HG03469 (cell line): ENCODE data around the gene RPTN.
"Not testable (repeated sequence)": the region's sequence is repeated elsewhere in the genome, so short reads cannot be mapped to it uniquely, and the experiment has no call there.

ENCODE experiments used
- ATAC-seq: cut with Tn5 transposase; IDR thresholded peaks from one replicate; pipeline ENCODE4 v1.9.1; 2021; ENCODE audit warnings: mild to moderate bottlenecking, moderate library complexity, moderate number of reproducible peaks; ENCODE audit not compliant: unreplicated experiment

The RPTN gene

GRCh38 chr1:152166966-152167365 lies 7.9 kb upstream of the RPTN start:
- no peak for ATAC-seq

- ATAC-seq: no peak
These were observed 6.5 kb upstream of the RPTN start for GRCh38 chr1:152165286-152166077.

- ATAC-seq: no peak
These were observed 5.6 kb upstream of the RPTN start for GRCh38 chr1:152164517-152165136.

GRCh38 chr1:152162792-152163463 lies 3.9 kb upstream of the RPTN start:
- ATAC-seq: no peak

GRCh38 chr1:152160576-152160975 lies 1.5 kb upstream of the RPTN start:
- ATAC-seq: no peak

GRCh38 chr1:152153996-152154395 lies 5.0 kb downstream of the RPTN start:
- no peak for ATAC-seq

GRCh38 chr1:152151646-152152045 lies 7.4 kb downstream of the RPTN start:
- ATAC-seq: no peak

GRCh38 chr1:152148981-152149380 lies 10.0 kb downstream of the RPTN start:
- no peak for ATAC-seq

- ATAC-seq: no peak
These were observed 11.0 kb downstream of the RPTN start for GRCh38 chr1:152148051-152148450.

- ATAC-seq: no peak
These were observed 13.3 kb downstream of the RPTN start for GRCh38 chr1:152145769-152146168.

GRCh38 chr1:152144674-152145183 lies 14.3 kb downstream of the RPTN start:
- not testable (repeated sequence) for ATAC-seq

GRCh38 chr1:152143150-152143887 lies 15.7 kb downstream of the RPTN start:
- no peak for ATAC-seq

- ATAC-seq: no peak
These were observed 16.9 kb downstream of the RPTN start for GRCh38 chr1:152141971-152142584.

GRCh38 chr1:152137215-152137614 lies 21.8 kb downstream of the RPTN start:
- no peak for ATAC-seq

- no peak for ATAC-seq
These were observed 28.8 kb downstream of the RPTN start for GRCh38 chr1:152130186-152130585.

- no peak for ATAC-seq
These were observed 31.4 kb downstream of the RPTN start for GRCh38 chr1:152127673-152128072.

GRCh38 chr1:152125834-152126443 lies 33.1 kb downstream of the RPTN start:
- ATAC-seq: no peak

GRCh38 chr1:152118915-152119314 lies 40.1 kb downstream of the RPTN start:
- no peak for ATAC-seq

- ATAC-seq: no peak
These were observed 43.7 kb downstream of the RPTN start, which contains the start of gene TCHH for GRCh38 chr1:152115344-152115743. TSS of gene TCHH (minus strand) at chr1:152115444. CDS start at chr1:152114080, 1,364 bp downstream.

GRCh38 chr1:152112885-152113432 lies 46.1 kb downstream of the RPTN start:
- no peak for ATAC-seq
